Measurements from ENCODE around the gene SEPTIN11. TPM values are rescaled to one million over a fixed set of nuclear protein-coding genes. Genes with fewer than 3 reads are reported as not detected.

Gene SEPTIN11
- total RNA-seq, 1 experiment from 2014 or later = 125 TPM

DNA sequence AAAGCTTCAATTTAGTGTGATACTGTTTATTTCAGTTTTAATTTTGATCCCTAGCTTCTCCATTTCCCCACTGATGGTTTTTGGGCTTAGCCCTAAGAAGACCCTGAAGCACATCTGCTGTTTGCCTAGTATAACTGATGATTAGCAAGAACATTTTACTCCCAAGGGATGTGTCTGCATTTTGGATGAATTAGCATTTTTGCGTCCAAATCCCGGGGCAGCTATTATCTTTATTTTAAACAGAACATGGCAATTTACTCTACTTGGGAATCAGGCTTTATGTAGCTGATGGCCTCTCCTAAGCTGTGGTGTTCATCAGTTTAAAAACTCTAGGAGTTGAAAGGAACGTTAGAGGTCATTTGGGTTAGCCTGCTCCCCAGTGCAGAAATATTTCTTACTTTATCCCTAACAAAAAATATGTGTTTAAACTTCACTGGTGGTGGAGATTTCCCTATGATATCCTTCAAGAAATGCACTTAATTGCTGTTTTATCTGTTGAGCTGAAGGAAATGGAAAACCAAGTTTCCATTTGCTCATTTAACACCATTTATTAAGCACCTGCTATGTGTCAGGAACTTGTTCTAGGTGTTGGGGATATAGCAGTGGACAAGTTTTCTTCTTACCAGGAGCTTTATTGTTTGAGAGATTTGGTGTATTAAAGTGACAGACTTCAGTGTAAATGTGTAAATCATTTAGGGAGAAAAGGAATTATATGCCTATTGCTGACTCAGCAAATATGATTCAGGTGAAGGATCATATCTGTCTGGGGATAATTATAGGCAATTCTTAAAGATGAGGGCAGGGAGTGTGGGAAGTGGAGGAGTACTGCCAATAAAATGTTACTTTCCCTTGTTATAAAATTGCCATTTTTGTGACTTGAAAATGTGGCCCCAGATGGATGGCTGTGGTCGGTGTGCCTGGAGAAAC lies 3.4 kb downstream of the SEPTIN11 start (continued):
- no peak for TF ChIP-seq KAT7 (CRISPR knock-in tag; IDR thresholded peaks at IDR 0.05; ENCODE audit: borderline replicate concordance)
- no peak for TF ChIP-seq PRRX2 (CRISPR knock-in tag; IDR thresholded peaks at IDR 0.05)
- TF ChIP-seq GTF2I (CRISPR knock-in tag; conservative IDR thresholded peaks at IDR 0.05) = no peak
- no peak for TF ChIP-seq ZNF425 (CRISPR knock-in tag; conservative IDR thresholded peaks at IDR 0.05)
- TF ChIP-seq NR3C1 (CRISPR knock-in tag; conservative IDR thresholded peaks at IDR 0.05; ENCODE audit: low read depth) = no peak
- no peak for TF ChIP-seq JAZF1 (CRISPR knock-in tag; IDR thresholded peaks at IDR 0.05)
- TF ChIP-seq, protein P1, sequence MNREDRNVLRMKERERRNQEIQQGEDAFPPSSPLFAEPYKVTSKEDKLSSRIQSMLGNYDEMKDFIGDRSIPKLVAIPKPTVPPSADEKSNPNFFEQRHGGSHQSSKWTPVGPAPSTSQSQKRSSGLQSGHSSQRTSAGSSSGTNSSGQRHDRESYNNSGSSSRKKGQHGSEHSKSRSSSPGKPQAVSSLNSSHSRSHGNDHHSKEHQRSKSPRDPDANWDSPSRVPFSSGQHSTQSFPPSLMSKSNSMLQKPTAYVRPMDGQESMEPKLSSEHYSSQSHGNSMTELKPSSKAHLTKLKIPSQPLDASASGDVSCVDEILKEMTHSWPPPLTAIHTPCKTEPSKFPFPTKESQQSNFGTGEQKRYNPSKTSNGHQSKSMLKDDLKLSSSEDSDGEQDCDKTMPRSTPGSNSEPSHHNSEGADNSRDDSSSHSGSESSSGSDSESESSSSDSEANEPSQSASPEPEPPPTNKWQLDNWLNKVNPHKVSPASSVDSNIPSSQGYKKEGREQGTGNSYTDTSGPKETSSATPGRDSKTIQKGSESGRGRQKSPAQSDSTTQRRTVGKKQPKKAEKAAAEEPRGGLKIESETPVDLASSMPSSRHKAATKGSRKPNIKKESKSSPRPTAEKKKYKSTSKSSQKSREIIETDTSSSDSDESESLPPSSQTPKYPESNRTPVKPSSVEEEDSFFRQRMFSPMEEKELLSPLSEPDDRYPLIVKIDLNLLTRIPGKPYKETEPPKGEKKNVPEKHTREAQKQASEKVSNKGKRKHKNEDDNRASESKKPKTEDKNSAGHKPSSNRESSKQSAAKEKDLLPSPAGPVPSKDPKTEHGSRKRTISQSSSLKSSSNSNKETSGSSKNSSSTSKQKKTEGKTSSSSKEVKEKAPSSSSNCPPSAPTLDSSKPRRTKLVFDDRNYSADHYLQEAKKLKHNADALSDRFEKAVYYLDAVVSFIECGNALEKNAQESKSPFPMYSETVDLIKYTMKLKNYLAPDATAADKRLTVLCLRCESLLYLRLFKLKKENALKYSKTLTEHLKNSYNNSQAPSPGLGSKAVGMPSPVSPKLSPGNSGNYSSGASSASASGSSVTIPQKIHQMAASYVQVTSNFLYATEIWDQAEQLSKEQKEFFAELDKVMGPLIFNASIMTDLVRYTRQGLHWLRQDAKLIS (CRISPR knock-in tag; IDR thresholded peaks at IDR 0.05; ENCODE audit: borderline replicate concordance) = no peak

DNA sequence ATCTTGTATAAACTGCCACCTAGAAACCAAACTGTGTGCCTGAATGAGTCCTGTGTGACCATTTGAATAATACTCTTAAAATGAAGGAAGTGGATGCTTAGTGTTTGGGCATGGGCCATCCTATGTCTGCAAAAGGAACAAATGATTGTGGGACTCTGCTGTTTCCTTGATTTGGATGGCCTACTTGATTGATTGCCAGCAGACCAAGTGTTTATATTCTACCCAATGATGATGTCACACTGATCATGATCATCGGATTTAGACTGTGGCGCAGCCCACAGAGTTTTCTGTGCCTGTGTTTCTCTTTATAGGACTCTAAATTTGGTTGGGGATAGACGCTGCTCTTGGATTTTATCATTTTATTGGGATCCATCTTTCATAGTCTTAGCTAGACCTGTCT lies 4.4 kb downstream of the SEPTIN11 start:
- Mint-ChIP-seq H3K27ac (no peak overlapping the region), H3K36me3 (no peaks in the 10 kb centered on the region), H3K4me3 (no peak overlapping the region), H3K27me3 (ENCODE audit: low read depth) (no peaks in the 10 kb centered on the region), H3K9me3 (no peaks in the 10 kb centered on the region), H3K4me1 (peaks cover 57% of the 10 kb centered on the region)
- DNase-seq (ENCODE audit: low spot score) (no peak), ATAC-seq (no peak)
- TF ChIP-seq ZNF232 (CRISPR knock-in tag; IDR thresholded peaks at IDR 0.05) (no peak), GABPB1 (CRISPR knock-in tag; IDR thresholded peaks at IDR 0.05) (no peak), TEAD4 (CRISPR knock-in tag; IDR thresholded peaks at IDR 0.05) (no peak), ESRRA (CRISPR knock-in tag; IDR thresholded peaks at IDR 0.05; ENCODE audit: borderline replicate concordance) (no peak), CDX4 (CRISPR knock-in tag; IDR thresholded peaks at IDR 0.05; ENCODE audit: borderline replicate concordance) (no peak), NR1H2 (CRISPR knock-in tag; IDR thresholded peaks at IDR 0.05) (no peak), NR2C2 (CRISPR knock-in tag; IDR thresholded peaks at IDR 0.05) (no peak), SMAD3 (CRISPR knock-in tag; IDR thresholded peaks at IDR 0.05; ENCODE audit: borderline replicate concordance) (no peak), NR3C1 (CRISPR knock-in tag; conservative IDR thresholded peaks at IDR 0.05; ENCODE audit: low read depth) (no peak), SP1 (CRISPR knock-in tag; conservative IDR thresholded peaks at IDR 0.05) (no peak), CREM (CRISPR knock-in tag; IDR thresholded peaks at IDR 0.05) (no peak)
- TF ChIP-seq, protein P2, sequence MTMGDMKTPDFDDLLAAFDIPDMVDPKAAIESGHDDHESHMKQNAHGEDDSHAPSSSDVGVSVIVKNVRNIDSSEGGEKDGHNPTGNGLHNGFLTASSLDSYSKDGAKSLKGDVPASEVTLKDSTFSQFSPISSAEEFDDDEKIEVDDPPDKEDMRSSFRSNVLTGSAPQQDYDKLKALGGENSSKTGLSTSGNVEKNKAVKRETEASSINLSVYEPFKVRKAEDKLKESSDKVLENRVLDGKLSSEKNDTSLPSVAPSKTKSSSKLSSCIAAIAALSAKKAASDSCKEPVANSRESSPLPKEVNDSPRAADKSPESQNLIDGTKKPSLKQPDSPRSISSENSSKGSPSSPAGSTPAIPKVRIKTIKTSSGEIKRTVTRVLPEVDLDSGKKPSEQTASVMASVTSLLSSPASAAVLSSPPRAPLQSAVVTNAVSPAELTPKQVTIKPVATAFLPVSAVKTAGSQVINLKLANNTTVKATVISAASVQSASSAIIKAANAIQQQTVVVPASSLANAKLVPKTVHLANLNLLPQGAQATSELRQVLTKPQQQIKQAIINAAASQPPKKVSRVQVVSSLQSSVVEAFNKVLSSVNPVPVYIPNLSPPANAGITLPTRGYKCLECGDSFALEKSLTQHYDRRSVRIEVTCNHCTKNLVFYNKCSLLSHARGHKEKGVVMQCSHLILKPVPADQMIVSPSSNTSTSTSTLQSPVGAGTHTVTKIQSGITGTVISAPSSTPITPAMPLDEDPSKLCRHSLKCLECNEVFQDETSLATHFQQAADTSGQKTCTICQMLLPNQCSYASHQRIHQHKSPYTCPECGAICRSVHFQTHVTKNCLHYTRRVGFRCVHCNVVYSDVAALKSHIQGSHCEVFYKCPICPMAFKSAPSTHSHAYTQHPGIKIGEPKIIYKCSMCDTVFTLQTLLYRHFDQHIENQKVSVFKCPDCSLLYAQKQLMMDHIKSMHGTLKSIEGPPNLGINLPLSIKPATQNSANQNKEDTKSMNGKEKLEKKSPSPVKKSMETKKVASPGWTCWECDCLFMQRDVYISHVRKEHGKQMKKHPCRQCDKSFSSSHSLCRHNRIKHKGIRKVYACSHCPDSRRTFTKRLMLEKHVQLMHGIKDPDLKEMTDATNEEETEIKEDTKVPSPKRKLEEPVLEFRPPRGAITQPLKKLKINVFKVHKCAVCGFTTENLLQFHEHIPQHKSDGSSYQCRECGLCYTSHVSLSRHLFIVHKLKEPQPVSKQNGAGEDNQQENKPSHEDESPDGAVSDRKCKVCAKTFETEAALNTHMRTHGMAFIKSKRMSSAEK (CRISPR knock-in tag; IDR thresholded peaks at IDR 0.05; ENCODE audit: borderline replicate concordance) = no peak
- TF ChIP-seq, protein P3, sequence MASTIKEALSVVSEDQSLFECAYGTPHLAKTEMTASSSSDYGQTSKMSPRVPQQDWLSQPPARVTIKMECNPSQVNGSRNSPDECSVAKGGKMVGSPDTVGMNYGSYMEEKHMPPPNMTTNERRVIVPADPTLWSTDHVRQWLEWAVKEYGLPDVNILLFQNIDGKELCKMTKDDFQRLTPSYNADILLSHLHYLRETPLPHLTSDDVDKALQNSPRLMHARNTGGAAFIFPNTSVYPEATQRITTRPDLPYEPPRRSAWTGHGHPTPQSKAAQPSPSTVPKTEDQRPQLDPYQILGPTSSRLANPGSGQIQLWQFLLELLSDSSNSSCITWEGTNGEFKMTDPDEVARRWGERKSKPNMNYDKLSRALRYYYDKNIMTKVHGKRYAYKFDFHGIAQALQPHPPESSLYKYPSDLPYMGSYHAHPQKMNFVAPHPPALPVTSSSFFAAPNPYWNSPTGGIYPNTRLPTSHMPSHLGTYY (CRISPR knock-in tag; IDR thresholded peaks at IDR 0.05) = no peak
- TF ChIP-seq, protein P4, sequence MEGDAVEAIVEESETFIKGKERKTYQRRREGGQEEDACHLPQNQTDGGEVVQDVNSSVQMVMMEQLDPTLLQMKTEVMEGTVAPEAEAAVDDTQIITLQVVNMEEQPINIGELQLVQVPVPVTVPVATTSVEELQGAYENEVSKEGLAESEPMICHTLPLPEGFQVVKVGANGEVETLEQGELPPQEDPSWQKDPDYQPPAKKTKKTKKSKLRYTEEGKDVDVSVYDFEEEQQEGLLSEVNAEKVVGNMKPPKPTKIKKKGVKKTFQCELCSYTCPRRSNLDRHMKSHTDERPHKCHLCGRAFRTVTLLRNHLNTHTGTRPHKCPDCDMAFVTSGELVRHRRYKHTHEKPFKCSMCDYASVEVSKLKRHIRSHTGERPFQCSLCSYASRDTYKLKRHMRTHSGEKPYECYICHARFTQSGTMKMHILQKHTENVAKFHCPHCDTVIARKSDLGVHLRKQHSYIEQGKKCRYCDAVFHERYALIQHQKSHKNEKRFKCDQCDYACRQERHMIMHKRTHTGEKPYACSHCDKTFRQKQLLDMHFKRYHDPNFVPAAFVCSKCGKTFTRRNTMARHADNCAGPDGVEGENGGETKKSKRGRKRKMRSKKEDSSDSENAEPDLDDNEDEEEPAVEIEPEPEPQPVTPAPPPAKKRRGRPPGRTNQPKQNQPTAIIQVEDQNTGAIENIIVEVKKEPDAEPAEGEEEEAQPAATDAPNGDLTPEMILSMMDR (IDR thresholded peaks at IDR 0.05) = no peak
- ChIA-PET CTCF (no interaction called here), POLR2A (no interaction called here)
